ENCODE measurements around the gene EXOG.

The EXOG gene

GRCh38 chr3:38479431-38480092, 16.6 kb upstream of the EXOG start:
- Histone ChIP-seq H2AFZ (ENCODE audit: low read length) (no peak overlapping the region), H3F3A (ENCODE audit: insufficient read depth, low read length) (no peaks in the 10 kb centered on the region), H3K27ac (ENCODE audit: low read depth, low read length, poor library complexity, severe bottlenecking) (no peak overlapping the region), H3K9me2 (ENCODE audit: low read depth, low read length) (no peaks in the 10 kb centered on the region), H3K4me1 (ENCODE audit: insufficient read depth, low read length, severe bottlenecking) (no peaks in the 10 kb centered on the region), H3K4me2 (ENCODE audit: low read length) (no peak overlapping the region), H3K9me3 (ENCODE audit: low read length) (no peaks in the 10 kb centered on the region), H3K27me3 (ENCODE audit: insufficient read depth, low read length) (no peaks in the 10 kb centered on the region), H4K20me1 (ENCODE audit: insufficient read depth, low read length) (no peaks in the 10 kb centered on the region), H3K4me3 (ENCODE audit: low read depth, low read length, poor library complexity, severe bottlenecking) (no peak overlapping the region), H3K79me2 (ENCODE audit: insufficient read depth, low read length) (no peaks in the 10 kb centered on the region), H3K9ac (ENCODE audit: low read length) (no peak overlapping the region), H3K36me3 (ENCODE audit: insufficient read depth, low read length) (peaks cover 6% of the 10 kb centered on the region; the same call in 1 of the 2 replicates)
- TF ChIP-seq EZH2 (IDR thresholded peaks at IDR 0.05; ENCODE audit: borderline replicate concordance, low read length), result no peak
- TF ChIP-seq, protein P1, sequence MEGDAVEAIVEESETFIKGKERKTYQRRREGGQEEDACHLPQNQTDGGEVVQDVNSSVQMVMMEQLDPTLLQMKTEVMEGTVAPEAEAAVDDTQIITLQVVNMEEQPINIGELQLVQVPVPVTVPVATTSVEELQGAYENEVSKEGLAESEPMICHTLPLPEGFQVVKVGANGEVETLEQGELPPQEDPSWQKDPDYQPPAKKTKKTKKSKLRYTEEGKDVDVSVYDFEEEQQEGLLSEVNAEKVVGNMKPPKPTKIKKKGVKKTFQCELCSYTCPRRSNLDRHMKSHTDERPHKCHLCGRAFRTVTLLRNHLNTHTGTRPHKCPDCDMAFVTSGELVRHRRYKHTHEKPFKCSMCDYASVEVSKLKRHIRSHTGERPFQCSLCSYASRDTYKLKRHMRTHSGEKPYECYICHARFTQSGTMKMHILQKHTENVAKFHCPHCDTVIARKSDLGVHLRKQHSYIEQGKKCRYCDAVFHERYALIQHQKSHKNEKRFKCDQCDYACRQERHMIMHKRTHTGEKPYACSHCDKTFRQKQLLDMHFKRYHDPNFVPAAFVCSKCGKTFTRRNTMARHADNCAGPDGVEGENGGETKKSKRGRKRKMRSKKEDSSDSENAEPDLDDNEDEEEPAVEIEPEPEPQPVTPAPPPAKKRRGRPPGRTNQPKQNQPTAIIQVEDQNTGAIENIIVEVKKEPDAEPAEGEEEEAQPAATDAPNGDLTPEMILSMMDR (IDR thresholded peaks at IDR 0.05; ENCODE audit: low read length), result peak; percentile 91

DNA sequence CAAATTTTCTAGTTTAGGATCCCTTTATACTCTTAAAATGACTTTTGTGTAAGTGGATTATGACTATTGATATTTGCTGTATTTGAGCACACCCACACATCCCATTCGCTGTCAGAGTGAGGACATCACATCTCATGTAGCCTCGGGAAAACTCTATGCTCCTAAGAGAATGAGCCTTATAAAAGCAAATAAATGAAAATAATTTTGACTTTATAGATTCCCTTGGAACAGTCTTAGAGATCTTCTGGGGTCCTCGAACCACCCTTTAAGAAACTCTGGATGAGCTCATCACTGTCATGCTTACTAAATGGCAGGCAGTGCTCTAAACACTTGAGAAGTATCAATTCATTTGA, 16.1 kb upstream of the EXOG start:
- no peak overlapping the region for H3K4me3 ChIP-seq (ENCODE audit: low read depth, low read length, poor library complexity, severe bottlenecking)
- H3K4me2 ChIP-seq (ENCODE audit: low read length), result no peak overlapping the region
- H3K79me2 ChIP-seq (ENCODE audit: insufficient read depth, low read length), result no peaks in the 10 kb centered on the region
- no peaks in the 10 kb centered on the region for H3K27me3 ChIP-seq (ENCODE audit: insufficient read depth, low read length)
- H3F3A ChIP-seq (ENCODE audit: insufficient read depth, low read length), result no peaks in the 10 kb centered on the region
- no peaks in the 10 kb centered on the region for H3K9me3 ChIP-seq (ENCODE audit: low read length)
- TF ChIP-seq, protein P1 (IDR thresholded peaks at IDR 0.05; ENCODE audit: low read length), result peak; percentile 9; the same call in 1 of the 2 replicates
- no peak for TF ChIP-seq EZH2 (IDR thresholded peaks at IDR 0.05; ENCODE audit: borderline replicate concordance, low read length)
- H3K4me1 ChIP-seq (ENCODE audit: insufficient read depth, low read length, severe bottlenecking), result no peaks in the 10 kb centered on the region
- no peak overlapping the region for H2AFZ ChIP-seq (ENCODE audit: low read length)
- no peaks in the 10 kb centered on the region for H3K9me2 ChIP-seq (ENCODE audit: low read depth, low read length)
- no peak overlapping the region for H3K9ac ChIP-seq (ENCODE audit: low read length)
- H4K20me1 ChIP-seq (ENCODE audit: insufficient read depth, low read length), result no peaks in the 10 kb centered on the region
- H3K27ac ChIP-seq (ENCODE audit: low read depth, low read length, poor library complexity, severe bottlenecking), result no peak overlapping the region
- peaks cover 6% of the 10 kb centered on the region; the same call in 1 of the 2 replicates for H3K36me3 ChIP-seq (ENCODE audit: insufficient read depth, low read length)

DNA sequence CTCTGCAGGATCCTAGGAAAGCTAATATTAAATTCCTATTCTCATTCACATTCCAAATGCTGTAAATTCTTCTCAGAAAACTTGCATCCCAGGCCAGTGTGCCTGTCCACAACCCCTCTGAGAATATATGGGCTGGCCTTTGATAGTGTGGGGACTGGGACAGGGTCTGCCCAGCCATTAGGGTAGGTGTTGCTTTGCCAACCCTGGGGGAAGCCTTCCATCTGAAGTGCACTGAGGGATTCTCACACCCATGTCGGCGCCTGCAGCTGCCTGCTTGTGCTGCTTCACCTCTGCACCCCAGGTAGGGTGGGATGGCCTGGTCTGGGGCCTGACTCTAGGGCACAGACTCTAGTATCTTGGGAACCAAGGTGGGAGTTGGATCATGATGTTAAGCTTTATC, 15.2 kb upstream of the EXOG start:
- no peaks in the 10 kb centered on the region for H3K9me2 ChIP-seq (ENCODE audit: low read depth, low read length)
- peaks cover 6% of the 10 kb centered on the region; the same call in 1 of the 2 replicates for H3K36me3 ChIP-seq (ENCODE audit: insufficient read depth, low read length)
- no peak overlapping the region for H3K27ac ChIP-seq (ENCODE audit: low read depth, low read length, poor library complexity, severe bottlenecking)
- H3K9ac ChIP-seq (ENCODE audit: low read length), result no peak overlapping the region
- no peak overlapping the region for H3K4me2 ChIP-seq (ENCODE audit: low read length)
- no peaks in the 10 kb centered on the region for H3K27me3 ChIP-seq (ENCODE audit: insufficient read depth, low read length)
- TF ChIP-seq, protein P1 (IDR thresholded peaks at IDR 0.05; ENCODE audit: low read length), result no peak
- TF ChIP-seq EZH2 (IDR thresholded peaks at IDR 0.05; ENCODE audit: borderline replicate concordance, low read length), result no peak
- no peak overlapping the region for H3K4me3 ChIP-seq (ENCODE audit: low read depth, low read length, poor library complexity, severe bottlenecking)
- H2AFZ ChIP-seq (ENCODE audit: low read length), result no peak overlapping the region
- no peaks in the 10 kb centered on the region for H3K9me3 ChIP-seq (ENCODE audit: low read length)
- H3K79me2 ChIP-seq (ENCODE audit: insufficient read depth, low read length), result no peaks in the 10 kb centered on the region
- H4K20me1 ChIP-seq (ENCODE audit: insufficient read depth, low read length), result no peaks in the 10 kb centered on the region
- no peaks in the 10 kb centered on the region for H3F3A ChIP-seq (ENCODE audit: insufficient read depth, low read length)
- no peaks in the 10 kb centered on the region for H3K4me1 ChIP-seq (ENCODE audit: insufficient read depth, low read length, severe bottlenecking)

Data from OCI-LY1 (cell line).